CD4-positive, alpha-beta T cell (primary cell): ENCODE measurements around the gene DYNC1LI1. TPM values are rescaled to one million over a fixed set of nuclear protein-coding genes. Genes with fewer than 3 reads are reported as not detected.

Experiments used
- ATAC-seq: fragments of 200-7000 bp; cut with Tn5 transposase; one replicate; pipeline ENCODE4 v1.10.0; 2022; ENCODE audit warnings: mild to moderate bottlenecking; ENCODE audit not compliant: poor library complexity
- CTCF ChIA-PET: fragments of 350-600 bp; sonication (Branson Sonifier 250); formaldehyde crosslinking; loops from one replicate; lab custom pipeline; 2021; ENCODE audit warnings: antibody characterized with exemption, inconsistent platforms; lab: Charles Lee
- POLR2A ChIA-PET: fragments of 350-600 bp; sonication (Branson Sonifier 250); formaldehyde crosslinking; loops from one replicate; lab custom pipeline; 2021; ENCODE audit warnings: antibody characterized with exemption, inconsistent platforms; lab: Charles Lee
- DNase-seq, 14 experiments: peaks; one replicate each; pipeline ENCODE4 v3.0.0-alpha.2; 2013 to 2020; ENCODE audit warnings: mixed read lengths in 2 of 14
- H3K27ac ChIP-seq, 2 donors: one replicate each; pipeline versions ENCODE4 v1.5.1 to v1.7.0; 2013; ENCODE audit warnings: low read length in 2 of 2, low read depth in 1 of 2, mild to moderate bottlenecking in 1 of 2
- H3K27me3 ChIP-seq, 2 experiments: 1 replicate in 1 of 2; 2 replicates in 1 of 2; pipeline versions ENCODE4 v1.6.1 to v1.7.0; 2013; ENCODE audit warnings: low read length in 2 of 2, control low read depth in 1 of 2, mild to moderate bottlenecking in 1 of 2, moderate library complexity in 1 of 2; ENCODE audit not compliant: insufficient read depth in 2 of 2, control insufficient read depth in 1 of 2
- H3K36me3 ChIP-seq: one replicate; pipeline ENCODE4 v1.6.1; 2013; ENCODE audit warnings: low read length, control low read depth; ENCODE audit not compliant: insufficient read depth
- H3K4me1 ChIP-seq: one replicate; pipeline ENCODE4 v1.6.1; 2013; ENCODE audit warnings: low read length, control low read depth; ENCODE audit not compliant: insufficient read depth
- H3K4me3 ChIP-seq: one replicate; pipeline ENCODE4 v1.5.1; 2013; ENCODE audit warnings: mild to moderate bottlenecking, low read length, moderate library complexity
- H3K9me3 ChIP-seq, 2 experiments: 1 replicate in 1 of 2; 2 replicates in 1 of 2; pipeline versions ENCODE4 v1.6.1 to v1.7.0; 2013; ENCODE audit warnings: low read length in 2 of 2, mild to moderate bottlenecking in 2 of 2, control low read depth in 1 of 2, moderate library complexity in 1 of 2; ENCODE audit not compliant: control insufficient read depth in 1 of 2, insufficient read depth in 1 of 2
- H3K27ac Mint-ChIP-seq: one replicate; pipeline ENCODE4 v1.8.0; 2020; ENCODE audit warnings: mixed read lengths
- H3K27me3 Mint-ChIP-seq: one replicate; pipeline ENCODE4 v1.8.0; 2021; ENCODE audit warnings: mixed read lengths
- H3K36me3 Mint-ChIP-seq: one replicate; pipeline ENCODE4 v1.8.0; 2021; ENCODE audit warnings: low read depth, mixed read lengths
- H3K4me1 Mint-ChIP-seq: one replicate; pipeline ENCODE4 v1.8.0; 2021; ENCODE audit warnings: low read depth, mixed read lengths
- H3K4me3 Mint-ChIP-seq: one replicate; pipeline ENCODE4 v1.8.0; 2020; ENCODE audit warnings: mild to moderate bottlenecking, mixed read lengths
- H3K9me3 Mint-ChIP-seq: one replicate; pipeline ENCODE4 v1.8.0; 2020; ENCODE audit warnings: mixed read lengths
- CTCF ChIP-seq: fragments of 200-600 bp; IDR thresholded peaks from one replicate; pipeline ENCODE4 v1.8.0; 2022; ENCODE audit warnings: antibody characterized with exemption, mild to moderate bottlenecking
- intact Hi-C, 2 experiments: fragments of 100-400 bp; cut with DNase I in 1 of 2; cut with micrococcal nuclease in 1 of 2; formaldehyde crosslinking; loops; one replicate each; pipeline versions ENCODE4 v1.15.1 to v1.9.0; 2023 to 2025; cut with DNase I, micrococcal nuclease
- total RNA-seq, 174 experiments: library from RNA in 2 of 174; stranded (reverse) in 2 of 174; gene quantifications; one replicate each; pipeline ENCODE4 v1.2.3 and lab custom pipeline; 2021 to 2026

DYNC1LI1 gene
- total RNA-seq, 2 experiments from 2014 or later, result 28.1 to 28.3 TPM

- H3K27me3 Mint-ChIP-seq, result no peaks in the 10 kb centered on the region
- peak overlapping the region in 1 of 2 donors; percentile 6 for H3K27ac ChIP-seq
- intact Hi-C loops, result no loop called here
- H3K4me3 Mint-ChIP-seq, result no peak overlapping the region
- ATAC-seq (no peak), DNase-seq (peak in 3 of 14 experiments; percentile 28 to 54 (median 41))
- H3K4me1 ChIP-seq, result no peaks in the 10 kb centered on the region
- peaks cover 30% of the 10 kb centered on the region for H3K4me1 Mint-ChIP-seq
- H3K36me3 Mint-ChIP-seq, result peaks cover 86% of the 10 kb centered on the region
- no peaks in the 10 kb centered on the region for H3K27me3 ChIP-seq
- no peak overlapping the region for H3K4me3 ChIP-seq
- H3K9me3 Mint-ChIP-seq, result no peaks in the 10 kb centered on the region
- TF ChIP-seq CTCF, result no peak
- peaks cover 70% of the 10 kb centered on the region for H3K36me3 ChIP-seq
- H3K9me3 ChIP-seq, result no peaks in the 10 kb centered on the region
- peak overlapping the region; percentile 14 for H3K27ac Mint-ChIP-seq
- CTCF ChIA-PET, result interaction anchor here (1.3 kb wide), 1 partner anchor 17 kb away, joined by 3 read pairs; no protein-coding TSS in a partner anchor
- POLR2A ChIA-PET, result interaction anchor here (0.5 to 1.4 kb wide), 2 partner anchors 15 to 559 kb away, joined by 3 to 5 read pairs; no protein-coding TSS in a partner anchor
These were observed 86.2 kb downstream of the DYNC1LI1 start for GRCh38 chr3:32484436-32484835.

GRCh38 chr3:32483772-32484171 lies 86.9 kb downstream of the DYNC1LI1 start:
- H3K4me1 Mint-ChIP-seq, result peaks cover 30% of the 10 kb centered on the region
- intact Hi-C loops, result no loop called here
- ATAC-seq, result no peak
- CTCF ChIA-PET, result no interaction called here
- H3K4me3 Mint-ChIP-seq, result no peak overlapping the region
- Histone ChIP-seq H3K36me3 (peaks cover 76% of the 10 kb centered on the region), H3K27me3 (no peaks in the 10 kb centered on the region), H3K27ac (no peak overlapping the region), H3K9me3 (no peaks in the 10 kb centered on the region), H3K4me3 (no peak overlapping the region), H3K4me1 (no peaks in the 10 kb centered on the region)
- H3K9me3 Mint-ChIP-seq, result no peaks in the 10 kb centered on the region
- POLR2A ChIA-PET, result interaction anchor here (1.4 kb wide), 1 partner anchor 14 kb away, joined by 3 read pairs; no protein-coding TSS in a partner anchor
- H3K36me3 Mint-ChIP-seq, result peaks cover 92% of the 10 kb centered on the region
- no peaks in the 10 kb centered on the region for H3K27me3 Mint-ChIP-seq
- H3K27ac Mint-ChIP-seq, result no peak overlapping the region
- TF ChIP-seq CTCF, result no peak
- no peak for DNase-seq

- Histone ChIP-seq H3K27me3 (no peaks in the 10 kb centered on the region), H3K36me3 (peaks cover 65% of the 10 kb centered on the region), H3K27ac (no peak overlapping the region), H3K4me1 (no peaks in the 10 kb centered on the region), H3K4me3 (no peak overlapping the region), H3K9me3 (no peaks in the 10 kb centered on the region)
- ChIA-PET POLR2A (interaction anchor here (1.4 kb wide), 1 partner anchor 13 kb away, joined by 3 read pairs; no protein-coding TSS in a partner anchor), CTCF (no interaction called here)
- peak overlapping the region; percentile 13 for H3K27ac Mint-ChIP-seq
- intact Hi-C loops, result no loop called here
- DNase-seq, result no peak
- H3K4me1 Mint-ChIP-seq, result peaks cover 38% of the 10 kb centered on the region
- no peaks in the 10 kb centered on the region for H3K27me3 Mint-ChIP-seq
- no peak overlapping the region for H3K4me3 Mint-ChIP-seq
- H3K36me3 Mint-ChIP-seq, result peaks cover 92% of the 10 kb centered on the region
- no peak for ATAC-seq
- no peak for TF ChIP-seq CTCF
- no peaks in the 10 kb centered on the region for H3K9me3 Mint-ChIP-seq
These were observed 88.0 kb downstream of the DYNC1LI1 start for GRCh38 chr3:32482693-32483092.
